GDM1 (cell line): Measurements from ENCODE around the gene ARID5A.
"Not testable (repeated sequence)": the region's sequence is repeated elsewhere in the genome, so short reads cannot be mapped to it uniquely, and the experiment has no call there.

Experiments
- DNase-seq: peaks from one replicate; lab custom pipeline; 2025; lab: John Stamatoyannopoulos, UW

Gene ARID5A, protein sequence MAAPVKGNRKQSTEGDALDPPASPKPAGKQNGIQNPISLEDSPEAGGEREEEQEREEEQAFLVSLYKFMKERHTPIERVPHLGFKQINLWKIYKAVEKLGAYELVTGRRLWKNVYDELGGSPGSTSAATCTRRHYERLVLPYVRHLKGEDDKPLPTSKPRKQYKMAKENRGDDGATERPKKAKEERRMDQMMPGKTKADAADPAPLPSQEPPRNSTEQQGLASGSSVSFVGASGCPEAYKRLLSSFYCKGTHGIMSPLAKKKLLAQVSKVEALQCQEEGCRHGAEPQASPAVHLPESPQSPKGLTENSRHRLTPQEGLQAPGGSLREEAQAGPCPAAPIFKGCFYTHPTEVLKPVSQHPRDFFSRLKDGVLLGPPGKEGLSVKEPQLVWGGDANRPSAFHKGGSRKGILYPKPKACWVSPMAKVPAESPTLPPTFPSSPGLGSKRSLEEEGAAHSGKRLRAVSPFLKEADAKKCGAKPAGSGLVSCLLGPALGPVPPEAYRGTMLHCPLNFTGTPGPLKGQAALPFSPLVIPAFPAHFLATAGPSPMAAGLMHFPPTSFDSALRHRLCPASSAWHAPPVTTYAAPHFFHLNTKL

GRCh38 chr2:96536445-96537065, at the start of gene ARID5A:
Gene ARID5A, plus strand, starts transcription at chr2:96536752. Its CDS starts 75 bp downstream, at chr2:96536827.
- peak; percentile 89 for DNase-seq

GRCh38 chr2:96489261-96489660, 47.3 kb upstream of the ARID5A start:
- DNase-seq = no peak

- peak; percentile 6 for DNase-seq
Measured at GRCh38 chr2:96489663-96490062, 46.9 kb upstream of the ARID5A start.

GRCh38 chr2:96491860-96492497, 44.6 kb upstream of the ARID5A start:
- no peak for DNase-seq

DNA sequence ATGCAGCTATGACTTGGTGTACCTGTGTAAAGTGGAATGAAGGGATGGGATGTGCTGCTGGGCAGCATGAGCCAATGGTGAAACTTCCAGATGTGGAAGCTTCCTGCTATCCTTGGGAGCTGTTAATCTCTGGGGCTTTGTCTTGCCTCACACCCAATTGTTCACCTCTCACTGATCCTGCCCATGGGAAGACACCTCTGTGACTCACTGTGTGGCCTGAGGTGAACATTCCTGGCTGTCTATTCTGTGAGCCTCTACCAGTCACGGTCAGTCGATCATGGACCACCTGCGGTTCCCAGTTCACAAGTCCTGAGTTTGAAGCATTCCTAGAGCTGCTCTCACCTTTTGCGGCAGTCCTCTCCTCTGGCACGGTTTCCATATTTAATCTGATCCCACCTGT, 43.5 kb upstream of the ARID5A start:
- DNase-seq = no peak

DNA sequence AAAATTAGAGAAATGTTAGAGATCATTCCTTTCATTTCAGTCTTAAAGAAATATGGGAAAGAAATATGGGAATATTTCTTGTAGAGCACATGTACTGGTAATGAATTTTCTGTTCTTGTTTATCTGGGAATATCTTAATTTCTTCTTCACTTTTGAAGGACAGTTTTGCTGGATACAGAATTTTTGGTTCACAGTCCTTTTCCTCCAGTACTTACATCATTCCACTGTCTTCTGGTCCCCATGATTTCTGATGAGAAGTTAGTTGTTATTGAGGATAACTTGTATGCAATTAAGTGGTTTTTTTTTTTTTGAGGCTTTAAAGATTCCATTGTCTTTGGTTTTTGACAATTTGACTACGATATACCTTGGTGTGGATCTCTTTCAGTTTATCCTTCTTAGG, 42.4 kb upstream of the ARID5A start:
- no peak for DNase-seq

- DNase-seq = no peak
Measured at GRCh38 chr2:96495982-96496629, 40.4 kb upstream of the ARID5A start.

GRCh38 chr2:96498021-96498431, 38.5 kb upstream of the ARID5A start:
- DNase-seq = no peak

GRCh38 chr2:96498611-96499010, 37.9 kb upstream of the ARID5A start:
- DNase-seq = not testable (repeated sequence)

- DNase-seq = no peak
Measured at GRCh38 chr2:96499061-96499960, 37.2 kb upstream of the ARID5A start.

GRCh38 chr2:96500385-96501066, 36.0 kb upstream of the ARID5A start:
- DNase-seq = no peak

DNA sequence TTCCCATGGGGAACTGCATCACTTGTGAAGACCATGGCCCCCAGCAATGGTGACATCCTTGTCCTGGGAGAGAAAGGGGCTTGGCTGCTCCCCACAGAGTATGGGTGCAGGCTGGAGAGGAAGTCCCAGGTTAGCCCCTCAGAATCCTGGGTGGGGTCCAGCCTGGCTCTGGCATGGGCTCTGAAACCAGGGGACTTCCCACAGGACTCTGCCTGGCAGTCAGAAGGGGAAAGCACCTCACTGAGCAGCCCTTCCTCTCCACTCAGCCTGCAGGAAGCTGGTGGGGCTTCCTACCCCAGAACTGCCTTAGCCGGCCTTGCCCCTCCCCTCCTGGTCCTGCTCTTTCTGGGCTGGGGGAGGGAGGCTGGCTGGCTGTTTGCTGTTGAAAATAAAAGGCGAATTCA, 35.1 kb upstream of the ARID5A start:
- DNase-seq = peak; percentile 39

GRCh38 chr2:96501886-96502810, 34.4 kb upstream of the ARID5A start:
- DNase-seq = no peak

DNA sequence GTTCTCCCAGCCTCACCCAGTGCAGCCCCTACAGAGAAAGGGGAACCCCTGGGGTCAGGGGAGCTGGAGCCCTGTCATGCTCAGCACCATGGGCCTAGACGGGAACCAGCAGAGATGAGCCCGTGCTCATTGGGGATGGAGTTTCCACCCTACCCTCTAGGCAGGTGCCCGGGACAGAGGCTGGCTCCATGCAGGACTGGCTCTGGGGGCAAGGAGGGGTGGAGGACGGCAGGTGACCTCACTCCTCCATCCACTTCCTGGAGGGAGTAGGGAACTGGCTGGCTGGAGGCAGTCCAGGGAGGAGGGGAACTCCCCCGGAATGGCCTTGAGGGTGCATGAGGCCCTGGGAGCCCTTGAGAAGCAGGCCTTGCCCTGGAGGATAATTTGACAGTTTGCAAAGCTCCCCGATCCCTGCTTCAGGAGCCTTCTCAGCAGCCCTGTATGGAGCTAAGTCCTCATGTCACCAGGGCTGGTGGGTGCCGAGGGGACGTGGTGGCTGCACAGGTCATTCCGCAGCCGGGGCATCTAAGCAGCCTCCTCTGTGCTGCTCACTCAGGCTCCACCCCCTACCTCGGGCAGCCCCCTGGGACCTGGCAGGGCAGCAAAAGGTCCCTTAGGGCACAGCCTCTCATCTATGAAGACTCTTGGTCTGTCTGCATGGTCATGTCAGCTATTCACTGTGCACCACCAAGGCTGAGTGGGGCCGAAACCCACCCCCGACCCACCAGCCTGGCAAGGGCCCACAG, 33.5 kb upstream of the ARID5A start:
- no peak for DNase-seq

DNA sequence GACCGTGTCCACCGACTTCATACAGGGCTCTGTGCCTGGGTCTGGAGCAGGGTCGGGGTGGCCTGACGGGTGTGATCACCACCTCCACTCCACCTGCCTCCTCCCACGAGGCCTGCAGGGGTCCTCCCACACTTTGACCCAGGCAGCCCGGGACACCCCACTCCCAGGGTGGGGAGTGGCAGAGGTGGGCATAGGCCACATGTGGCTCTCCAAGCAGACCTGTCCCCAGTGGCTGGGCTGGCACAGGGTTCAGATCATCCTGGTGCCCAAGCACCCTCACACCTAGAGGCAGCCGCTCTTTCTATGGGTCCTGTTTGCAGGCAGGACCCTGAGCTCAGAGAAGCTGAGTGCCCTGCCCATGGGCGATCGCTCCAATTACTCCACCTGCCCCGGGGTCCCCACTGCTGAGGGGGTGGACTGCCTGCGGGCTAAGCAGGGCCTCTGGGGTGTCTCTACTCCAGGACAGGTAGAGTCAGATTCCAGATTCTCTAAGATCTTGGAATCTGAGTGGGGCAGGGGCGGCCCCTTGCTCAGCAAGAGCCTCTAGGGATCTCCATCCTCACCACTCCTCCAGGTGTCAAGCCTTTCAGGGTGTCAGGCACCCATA, 32.8 kb upstream of the ARID5A start:
- no peak for DNase-seq

GRCh38 chr2:96505231-96505889, 31.2 kb upstream of the ARID5A start, which contains the start of gene NEURL3:
Gene NEURL3, minus strand, starts transcription at chr2:96505357. Its CDS starts 71 bp downstream, at chr2:96505286.
- DNase-seq = no peak
